ENCODE results near the gene SLC5A11. TPM values are rescaled to one million over a fixed set of nuclear protein-coding genes. Genes with fewer than 3 reads are reported as not detected.

The SLC5A11 gene
- total and polyA plus RNA-seq, 2 donors (not counting 1 experiment from before 2014, with no cell fraction given) = 0.62 to 0.84 TPM

- no peak overlapping the region for H3K4me2 ChIP-seq (replicated peaks; ENCODE audit: low read depth, low read length, poor library complexity, severe bottlenecking)
- H3K27ac Mint-ChIP-seq = no peak overlapping the region
- no peak overlapping the region for H3K9ac ChIP-seq (ENCODE audit: low read length)
- intact Hi-C loops (cut with micrococcal nuclease) = no loop called here
- no peak overlapping the region for H3K4me3 ChIP-seq (ENCODE audit: control extremely low read depth in 1 of 5, extremely low read depth in 1 of 5, insufficient read depth in 1 of 5, low read depth in 2 of 5, low read length in 4 of 5)
- no peak overlapping the region for H2AFZ ChIP-seq (ENCODE audit: insufficient read depth, low read depth, low read length, poor library complexity, severe bottlenecking)
- TF ChIP-seq CTCF (IDR thresholded peaks at IDR 0.05) = no peak
- no peak for TF ChIP-seq EZH2 (IDR thresholded peaks at IDR 0.05; ENCODE audit: borderline replicate concordance, insufficient read depth, low read depth, low read length, poor library complexity, severe bottlenecking)
- no peaks in the 10 kb centered on the region for H3K4me1 Mint-ChIP-seq
- H3K36me3 ChIP-seq (replicated peaks in 1 of 2; ENCODE audit: control extremely low read depth in 1 of 2, control insufficient read depth in 1 of 2, extremely low read depth in 1 of 2, insufficient read depth in 2 of 2, low read length in 1 of 2) = peaks cover 5 to 53% of the 10 kb centered on the region in 2 experiments
- ATAC-seq (ENCODE audit: low read depth) (no peak), DNase-seq (no peak)
- no peaks in the 10 kb centered on the region for H3K27me3 ChIP-seq (replicated peaks in 1 of 4; ENCODE audit: control extremely low read depth in 1 of 4, control insufficient read depth in 3 of 4, insufficient read depth in 4 of 4, low read length in 3 of 4)
- ChIA-PET CTCF (interaction anchor here (0.9 kb wide), 1 partner anchor 399 kb away, joined by 4 read pairs; no protein-coding TSS in a partner anchor), POLR2A (no interaction called here)
- no peaks in the 10 kb centered on the region for H3K9me3 Mint-ChIP-seq (ENCODE audit: insufficient read depth)
- H3K4me3 Mint-ChIP-seq = no peak overlapping the region
- H3K4me1 ChIP-seq (ENCODE audit: control insufficient read depth in 2 of 2, insufficient read depth in 2 of 2, low read length in 2 of 2) = no peaks in the 10 kb centered on the region
- no peaks in the 10 kb centered on the region for H3K9me3 ChIP-seq (ENCODE audit: control extremely low read depth in 1 of 3, control insufficient read depth in 2 of 3, insufficient read depth in 1 of 3, low read length in 2 of 3)
- WGBS (ENCODE audit: insufficient coverage) = 99% methylated on average over 5 of the region's 12 CpGs
- no peaks in the 10 kb centered on the region for H4K20me1 ChIP-seq (ENCODE audit: control insufficient read depth, insufficient read depth, low read length, poor library complexity, severe bottlenecking)
- H3K27ac ChIP-seq (ENCODE audit: low read length in 2 of 2) = no peak overlapping the region
- no peaks in the 10 kb centered on the region for H3K79me2 ChIP-seq (ENCODE audit: control insufficient read depth, insufficient read depth, low read length)
- no peaks in the 10 kb centered on the region for H3K27me3 Mint-ChIP-seq
Observed at GRCh38 chr16:24826096-24826690, 19.6 kb upstream of the SLC5A11 start.

- intact Hi-C loops (cut with micrococcal nuclease) = no loop called here
- no peaks in the 10 kb centered on the region for H3K79me2 ChIP-seq (ENCODE audit: control insufficient read depth, insufficient read depth, low read length)
- Mint-ChIP-seq H3K4me3 (no peak overlapping the region), H3K9me3 (ENCODE audit: insufficient read depth) (no peaks in the 10 kb centered on the region), H3K4me1 (no peaks in the 10 kb centered on the region), H3K27ac (no peak overlapping the region), H3K27me3 (no peaks in the 10 kb centered on the region)
- 97% methylated on average over 6 of the region's 9 CpGs for WGBS (ENCODE audit: insufficient coverage)
- POLR2A ChIA-PET = no interaction called here
- H4K20me1 ChIP-seq (ENCODE audit: control insufficient read depth, insufficient read depth, low read length, poor library complexity, severe bottlenecking) = no peaks in the 10 kb centered on the region
- CTCF ChIA-PET = no interaction called here
- no peaks in the 10 kb centered on the region for H3K4me1 ChIP-seq (ENCODE audit: control insufficient read depth in 2 of 2, insufficient read depth in 2 of 2, low read length in 2 of 2)
- no peak overlapping the region for H3K4me3 ChIP-seq (ENCODE audit: control extremely low read depth in 1 of 5, extremely low read depth in 1 of 5, insufficient read depth in 1 of 5, low read depth in 2 of 5, low read length in 4 of 5)
- no peak overlapping the region for H3K27ac ChIP-seq (ENCODE audit: low read length in 2 of 2)
- DNase-seq (no peak), ATAC-seq (ENCODE audit: low read depth) (no peak)
- H2AFZ ChIP-seq (ENCODE audit: insufficient read depth, low read depth, low read length, poor library complexity, severe bottlenecking) = no peak overlapping the region
- H3K36me3 ChIP-seq (replicated peaks in 1 of 2; ENCODE audit: control extremely low read depth in 1 of 2, control insufficient read depth in 1 of 2, extremely low read depth in 1 of 2, insufficient read depth in 2 of 2, low read length in 1 of 2) = peaks cover 5 to 45% of the 10 kb centered on the region in 2 experiments
- no peak overlapping the region for H3K9ac ChIP-seq (ENCODE audit: low read length)
- H3K4me2 ChIP-seq (replicated peaks; ENCODE audit: low read depth, low read length, poor library complexity, severe bottlenecking) = no peak overlapping the region
- H3K27me3 ChIP-seq (replicated peaks in 1 of 4; ENCODE audit: control extremely low read depth in 1 of 4, control insufficient read depth in 3 of 4, insufficient read depth in 4 of 4, low read length in 3 of 4) = no peaks in the 10 kb centered on the region
- no peaks in the 10 kb centered on the region for H3K9me3 ChIP-seq (ENCODE audit: control extremely low read depth in 1 of 3, control insufficient read depth in 2 of 3, insufficient read depth in 1 of 3, low read length in 2 of 3)
- TF ChIP-seq CTCF (IDR thresholded peaks at IDR 0.05) (no peak), EZH2 (IDR thresholded peaks at IDR 0.05; ENCODE audit: borderline replicate concordance, insufficient read depth, low read depth, low read length, poor library complexity, severe bottlenecking) (no peak)
Observed at GRCh38 chr16:24826817-24827566, 18.8 kb upstream of the SLC5A11 start.

Measured in B cell (primary cell).